Neuronal stem cell (in vitro differentiated cells): ENCODE data around the gene AP5S1.
A peak's percentile ranks its signal among the peaks of the same experiment; 100 is the strongest.

ENCODE experiments used
- DNase-seq: peaks from one replicate; pipeline ENCODE4 v3.0.0-alpha.2; 2013; ENCODE audit warnings: low spot score
- H2AFZ ChIP-seq: one replicate; pipeline ENCODE4 v1.6.1; 2013; ENCODE audit warnings: mild to moderate bottlenecking, low read length, inconsistent platforms
- H2AK5ac ChIP-seq: 2 replicates; pipeline ENCODE4 v1.6.1; 2013; ENCODE audit warnings: low read depth, mild to moderate bottlenecking, inconsistent platforms, low read length, moderate library complexity, mixed read lengths
- H2BK120ac ChIP-seq: 2 replicates; pipeline ENCODE4 v1.6.1; 2013; ENCODE audit warnings: low read depth, mild to moderate bottlenecking, inconsistent platforms, low read length, moderate library complexity, mixed read lengths
- H2BK12ac ChIP-seq: one replicate; pipeline ENCODE4 v1.6.1; 2013; ENCODE audit warnings: low read length, inconsistent platforms
- H2BK15ac ChIP-seq: 2 replicates; pipeline ENCODE4 v1.6.1; 2013; ENCODE audit warnings: mild to moderate bottlenecking, low read length, inconsistent platforms, mixed read lengths
- H2BK5ac ChIP-seq: one replicate; pipeline ENCODE4 v1.6.1; 2013; ENCODE audit warnings: inconsistent platforms, mild to moderate bottlenecking, low read length, moderate library complexity
- H3K14ac ChIP-seq: one replicate; pipeline ENCODE4 v1.6.1; 2013; ENCODE audit warnings: low read length, inconsistent platforms
- H3K18ac ChIP-seq: 2 replicates; pipeline ENCODE4 v1.6.1; 2013; ENCODE audit warnings: low read length, inconsistent platforms
- H3K23ac ChIP-seq: 2 replicates; pipeline ENCODE4 v1.6.1; 2013; ENCODE audit warnings: low read depth, mild to moderate bottlenecking, mixed read lengths, low read length, inconsistent platforms; ENCODE audit not compliant: poor library complexity
- H3K27ac ChIP-seq: replicated peaks from 3 replicates; pipeline ENCODE4 v1.5.1; 2013; ENCODE audit warnings: low read length, inconsistent platforms
- H3K27me3 ChIP-seq, 3 experiments: 2 replicates each; pipeline ENCODE4 v1.6.1; 2013; ENCODE audit warnings: low read length in 3 of 3, mild to moderate bottlenecking in 2 of 3, inconsistent platforms in 1 of 3, low read depth in 1 of 3, mixed read lengths in 1 of 3, moderate library complexity in 1 of 3; ENCODE audit not compliant: control insufficient read depth in 3 of 3, insufficient read depth in 3 of 3
- H3K36me3 ChIP-seq, 2 donors: replicated peaks in 1 of 2; 2 replicates each; pipeline ENCODE4 v1.6.1; 2013; ENCODE audit warnings: low read length in 2 of 2; ENCODE audit not compliant: control insufficient read depth in 2 of 2, insufficient read depth in 2 of 2
- H3K4ac ChIP-seq: 2 replicates; pipeline ENCODE4 v1.6.1; 2013; ENCODE audit warnings: inconsistent platforms, mild to moderate bottlenecking, low read length, moderate library complexity
- H3K4me1 ChIP-seq, 2 donors: 1 replicate in 1 of 2; 2 replicates in 1 of 2; pipeline ENCODE4 v1.6.1; 2013; ENCODE audit warnings: low read length in 2 of 2, low read depth in 1 of 2; ENCODE audit not compliant: control insufficient read depth in 2 of 2, insufficient read depth in 1 of 2
- H3K4me2 ChIP-seq: one replicate; pipeline ENCODE4 v1.6.1; 2013; ENCODE audit warnings: mild to moderate bottlenecking, low read length, inconsistent platforms; ENCODE audit not compliant: insufficient read depth, poor library complexity, severe bottlenecking
- H3K4me3 ChIP-seq, 2 donors: 2 replicates each; pipeline ENCODE4 v1.5.1; 2013; ENCODE audit warnings: low read length in 2 of 2, mild to moderate bottlenecking in 2 of 2, inconsistent platforms in 1 of 2, moderate library complexity in 1 of 2
- H3K79me1 ChIP-seq: one replicate; pipeline ENCODE4 v1.6.1; 2013; ENCODE audit warnings: low read depth, mild to moderate bottlenecking, inconsistent platforms, low read length, moderate library complexity
- H3K9ac ChIP-seq: one replicate; pipeline ENCODE4 v1.6.1; 2013; ENCODE audit warnings: mild to moderate bottlenecking, low read depth, low read length, inconsistent platforms; ENCODE audit not compliant: poor library complexity
- H3K9me3 ChIP-seq, 2 donors: replicated peaks in 1 of 2; 2 replicates each; pipeline versions ENCODE3 to v1.6.1; 2013; ENCODE audit warnings: low read length in 2 of 2, mild to moderate bottlenecking in 2 of 2, inconsistent platforms in 1 of 2, low read depth in 1 of 2, mixed read lengths in 1 of 2, moderate library complexity in 1 of 2; ENCODE audit not compliant: control insufficient read depth in 2 of 2, insufficient read depth in 1 of 2
- H4K8ac ChIP-seq: one replicate; pipeline ENCODE4 v1.6.1; 2013; ENCODE audit warnings: low read depth, mild to moderate bottlenecking, inconsistent platforms, low read length, moderate library complexity
- H4K91ac ChIP-seq: one replicate; pipeline ENCODE4 v1.6.1; 2013; ENCODE audit warnings: low read length, low read depth, mild to moderate bottlenecking, inconsistent platforms; ENCODE audit not compliant: poor library complexity
- WGBS, 2 donors: extraction: QIAGEN DNeasy Blood & Tissue Kit; methylation state at CpG; one replicate each; pipeline ENCODE4 v1.1.7; 2013; ENCODE audit warnings: missing lambda C conversion rate in 2 of 2, mixed read lengths in 1 of 2; ENCODE audit not compliant: insufficient read length in 2 of 2, insufficient replicate concordance in 1 of 2; ENCODE audit errors: extremely low coverage in 2 of 2; 5-methylcytosine and 5-hydroxymethylcytosine counted together

The AP5S1 gene

GRCh38 chr20:3820901-3821727, 767 bp downstream of the AP5S1 start:
- Histone ChIP-seq H3K4me3 (peak overlapping the region; percentile 82 to 94), H3K27ac (peak overlapping the region; percentile 29), H4K91ac (no peak overlapping the region), H3K4me1 (peaks cover 5 to 6% of the 10 kb centered on the region in 2 donors), H3K4me2 (peak overlapping the region; percentile 78), H2BK5ac (no peak overlapping the region), H3K79me1 (peaks cover 3% of the 10 kb centered on the region), H3K9me3 (no peaks in the 10 kb centered on the region), H3K14ac (no peak overlapping the region), H3K27me3 (no peaks in the 10 kb centered on the region), H2BK15ac (no peak overlapping the region), H2BK120ac (no peak overlapping the region), H3K36me3 (peaks cover 6 to 24% of the 10 kb centered on the region in 2 donors), H2AK5ac (no peak overlapping the region), H3K18ac (peak overlapping the region; percentile 87), H4K8ac (no peak overlapping the region), H3K23ac (no peak overlapping the region), H2AFZ (peak overlapping the region; percentile 100), H3K4ac (no peak overlapping the region), H2BK12ac (no peak overlapping the region), H3K9ac (no peak overlapping the region)
- WGBS, 2 donors: no CpG with 5 or more reads among the region's 20 CpGs
- DNase-seq: no peak

- DNase-seq: no peak
- Histone ChIP-seq H2BK15ac (no peak overlapping the region), H2BK120ac (no peak overlapping the region), H4K8ac (no peak overlapping the region), H3K27ac (no peak overlapping the region), H3K14ac (no peak overlapping the region), H2BK12ac (no peak overlapping the region), H3K27me3 (no peaks in the 10 kb centered on the region), H2AFZ (no peak overlapping the region), H3K23ac (no peak overlapping the region), H3K18ac (no peak overlapping the region), H3K36me3 (peaks cover 6 to 24% of the 10 kb centered on the region in 2 donors), H3K4me1 (peaks cover 3 to 5% of the 10 kb centered on the region in 2 donors), H2BK5ac (no peak overlapping the region), H3K4ac (no peak overlapping the region), H2AK5ac (no peak overlapping the region), H4K91ac (no peak overlapping the region), H3K79me1 (peaks cover 3% of the 10 kb centered on the region), H3K4me2 (no peak overlapping the region), H3K9me3 (no peaks in the 10 kb centered on the region), H3K9ac (no peak overlapping the region), H3K4me3 (no peak overlapping the region)
- no CpG with 5 or more reads among the region's 14 CpGs for WGBS, 2 donors
These were observed 1.6 kb downstream of the AP5S1 start for GRCh38 chr20:3821996-3822395.

- H3K4me1 ChIP-seq: peaks cover 3% of the 10 kb centered on the region in 2 donors
- no peak for DNase-seq
- H3K4ac ChIP-seq: peak overlapping the region; percentile 66
- peaks cover 5% of the 10 kb centered on the region for H3K79me1 ChIP-seq
- H3K4me2 ChIP-seq: no peak overlapping the region
- no peak overlapping the region for H4K8ac ChIP-seq
- H3K36me3 ChIP-seq: peaks cover 8 to 24% of the 10 kb centered on the region in 2 donors
- WGBS, 2 donors: no CpG with 5 or more reads among the region's 20 CpGs
- H3K18ac ChIP-seq: no peak overlapping the region
- no peak overlapping the region for H2BK5ac ChIP-seq
- no peak overlapping the region for H3K14ac ChIP-seq
- H3K27ac ChIP-seq: no peak overlapping the region
- no peaks in the 10 kb centered on the region for H3K9me3 ChIP-seq
- no peak overlapping the region for H2BK12ac ChIP-seq
- peak overlapping the region; percentile 91 for H2BK15ac ChIP-seq
- H3K27me3 ChIP-seq: no peaks in the 10 kb centered on the region
- no peak overlapping the region for H2AK5ac ChIP-seq
- no peak overlapping the region for H2BK120ac ChIP-seq
- no peak overlapping the region for H2AFZ ChIP-seq
- H3K23ac ChIP-seq: no peak overlapping the region
- no peak overlapping the region for H3K4me3 ChIP-seq
- peak overlapping the region; percentile 40 for H3K9ac ChIP-seq
- no peak overlapping the region for H4K91ac ChIP-seq
These were observed 3.5 kb downstream of the AP5S1 start for GRCh38 chr20:3823881-3824280.

GRCh38 chr20:3825526-3825925, 5.2 kb downstream of the AP5S1 start:
- Histone ChIP-seq H3K27me3 (no peaks in the 10 kb centered on the region), H3K4me2 (no peak overlapping the region), H2BK15ac (no peak overlapping the region), H3K4me3 (no peak overlapping the region), H2BK120ac (no peak overlapping the region), H3K9me3 (no peaks in the 10 kb centered on the region), H3K27ac (no peak overlapping the region), H3K14ac (no peak overlapping the region), H3K9ac (no peak overlapping the region), H3K23ac (no peak overlapping the region), H2AFZ (no peak overlapping the region), H2BK12ac (no peak overlapping the region), H4K91ac (no peak overlapping the region), H3K4me1 (no peaks in the 10 kb centered on the region), H3K79me1 (peaks cover 5% of the 10 kb centered on the region), H3K4ac (no peak overlapping the region), H3K36me3 (peaks cover 8 to 24% of the 10 kb centered on the region in 2 donors), H2BK5ac (no peak overlapping the region), H2AK5ac (no peak overlapping the region), H4K8ac (no peak overlapping the region), H3K18ac (no peak overlapping the region)
- DNase-seq: no peak
- no CpG with 5 or more reads among the region's 7 CpGs for WGBS, 2 donors
